Ectodermal cell (in vitro differentiated cells): ENCODE data around the gene CHST14. TPM values are rescaled to one million over a fixed set of nuclear protein-coding genes. Genes with fewer than 3 reads are reported as not detected.

Experiments used
- H3K27ac ChIP-seq: 2 replicates; pipeline ENCODE4 v1.7.0; 2013; ENCODE audit warnings: mild to moderate bottlenecking, low read depth, low read length; ENCODE audit not compliant: insufficient read depth, poor library complexity, severe bottlenecking
- H3K27me3 ChIP-seq: 2 replicates; pipeline ENCODE4 v1.7.0; 2013; ENCODE audit warnings: mild to moderate bottlenecking, low read length; ENCODE audit not compliant: insufficient read depth, control insufficient read depth, poor library complexity, severe bottlenecking
- H3K36me3 ChIP-seq: one replicate; pipeline ENCODE4 v1.7.0; 2013; ENCODE audit warnings: low read length; ENCODE audit not compliant: control insufficient read depth, insufficient read depth
- H3K4me1 ChIP-seq: one replicate; pipeline ENCODE4 v1.7.0; 2013; ENCODE audit warnings: low read length; ENCODE audit not compliant: control insufficient read depth, insufficient read depth
- H3K4me3 ChIP-seq: 2 replicates; pipeline ENCODE4 v1.7.0; 2013; ENCODE audit warnings: low read depth, low read length, control low read depth; ENCODE audit not compliant: insufficient read depth
- H3K9me3 ChIP-seq: 2 replicates; pipeline ENCODE4 v1.7.0; 2013; ENCODE audit warnings: mild to moderate bottlenecking, low read length, moderate library complexity; ENCODE audit not compliant: control insufficient read depth
- WGBS, 2 experiments: methylation state at CpG; one replicate each; pipeline ENCODE4 v1.1.7; 2013; ENCODE audit warnings: missing lambda C conversion rate in 2 of 2; 5-methylcytosine and 5-hydroxymethylcytosine counted together
- polyA plus RNA-seq, 4 experiments: library from polyadenylated mRNA; stranded (reverse); fragments of 50-300 nt; gene quantifications; one replicate each; pipeline ENCODE4 v1.2.3, GENCODE V29; 2013

CHST14 gene
- polyA plus RNA-seq (2013, experiment 1 of 4): 26.7 TPM
- 26.7 TPM for polyA plus RNA-seq (2013, experiment 2 of 4)
- 25.7 TPM for polyA plus RNA-seq (2013, experiment 3 of 4)
- 28.0 TPM for polyA plus RNA-seq (2013, experiment 4 of 4)

- H3K27ac ChIP-seq: peak within 1 kb of the TSS; percentile 61
- H3K4me1 ChIP-seq: peaks cover 7% of the 10 kb centered on the region
- H3K4me3 ChIP-seq: peak within 1 kb of the TSS; percentile 74
- H3K27me3 ChIP-seq: peaks cover 6% of the 10 kb centered on the region
- 2 to 3% methylated on average over 51 to 52 of the region's 52 CpGs for WGBS, 2 experiments
- peaks cover 7% of the 10 kb centered on the region for H3K36me3 ChIP-seq
- H3K9me3 ChIP-seq: no peaks in the 10 kb centered on the region
Observed at GRCh38 chr15:40470423-40471104, at the start of gene CHST14. CHST14 (plus strand) TSS chr15:40470984; CDS start chr15:40471214, 230 bp downstream.

- 18 to 19% methylated on average over 31 of the region's 31 CpGs for WGBS, 2 experiments
- H3K4me1 ChIP-seq: no peaks in the 10 kb centered on the region
- no peaks in the 10 kb centered on the region for H3K27me3 ChIP-seq
- no peaks in the 10 kb centered on the region for H3K9me3 ChIP-seq
- H3K36me3 ChIP-seq: peaks cover 6% of the 10 kb centered on the region
- no peak overlapping the region for H3K27ac ChIP-seq
- no peak overlapping the region for H3K4me3 ChIP-seq
Observed at GRCh38 chr15:40421246-40422157, 49.3 kb upstream of the CHST14 start.

- Histone ChIP-seq H3K27me3 (no peaks in the 10 kb centered on the region), H3K9me3 (no peaks in the 10 kb centered on the region), H3K4me1 (no peaks in the 10 kb centered on the region), H3K27ac (no peak overlapping the region), H3K36me3 (no peaks in the 10 kb centered on the region), H3K4me3 (no peak overlapping the region)
- WGBS, 2 experiments: 88 to 89% methylated on average over 6 of the region's 6 CpGs
Observed at GRCh38 chr15:40424483-40425115, 46.2 kb upstream of the CHST14 start.

GRCh38 chr15:40425681-40426080 is 45.1 kb upstream of the CHST14 start:
- Histone ChIP-seq H3K27me3 (no peaks in the 10 kb centered on the region), H3K4me3 (no peak overlapping the region), H3K4me1 (peaks cover 7% of the 10 kb centered on the region), H3K27ac (no peak overlapping the region), H3K36me3 (no peaks in the 10 kb centered on the region), H3K9me3 (no peaks in the 10 kb centered on the region)
- 91% methylated on average over 5 of the region's 5 CpGs for WGBS, 2 experiments

GRCh38 chr15:40427188-40427587 is 43.6 kb upstream of the CHST14 start:
- H3K9me3 ChIP-seq: no peaks in the 10 kb centered on the region
- 92 to 94% methylated on average over 9 of the region's 9 CpGs for WGBS, 2 experiments
- peaks cover 8% of the 10 kb centered on the region for H3K4me1 ChIP-seq
- H3K27ac ChIP-seq: no peak overlapping the region
- no peaks in the 10 kb centered on the region for H3K36me3 ChIP-seq
- H3K4me3 ChIP-seq: no peak overlapping the region
- no peaks in the 10 kb centered on the region for H3K27me3 ChIP-seq

GRCh38 chr15:40428185-40428584 is 42.6 kb upstream of the CHST14 start:
- Histone ChIP-seq H3K27ac (no peak overlapping the region), H3K4me3 (no peak overlapping the region), H3K27me3 (peaks cover 6% of the 10 kb centered on the region), H3K4me1 (peaks cover 8% of the 10 kb centered on the region), H3K36me3 (no peaks in the 10 kb centered on the region), H3K9me3 (no peaks in the 10 kb centered on the region)
- 90 to 91% methylated on average over 4 of the region's 4 CpGs for WGBS, 2 experiments

- Histone ChIP-seq H3K4me3 (no peak overlapping the region), H3K27ac (no peak overlapping the region), H3K36me3 (no peaks in the 10 kb centered on the region), H3K9me3 (no peaks in the 10 kb centered on the region), H3K4me1 (peaks cover 8% of the 10 kb centered on the region), H3K27me3 (peaks cover 16% of the 10 kb centered on the region)
- 85 to 88% methylated on average over 10 of the region's 10 CpGs for WGBS, 2 experiments
Observed at GRCh38 chr15:40429068-40429710, 41.6 kb upstream of the CHST14 start.

GRCh38 chr15:40430271-40430805 is 40.4 kb upstream of the CHST14 start:
- H3K4me1 ChIP-seq: peaks cover 8% of the 10 kb centered on the region
- no peak overlapping the region for H3K4me3 ChIP-seq
- WGBS, 2 experiments: 57 to 60% methylated on average over 10 of the region's 10 CpGs
- no peaks in the 10 kb centered on the region for H3K36me3 ChIP-seq
- H3K27me3 ChIP-seq: peaks cover 27% of the 10 kb centered on the region
- no peaks in the 10 kb centered on the region for H3K9me3 ChIP-seq
- no peak overlapping the region for H3K27ac ChIP-seq

- Histone ChIP-seq H3K36me3 (no peaks in the 10 kb centered on the region), H3K9me3 (no peaks in the 10 kb centered on the region), H3K4me1 (peaks cover 39% of the 10 kb centered on the region), H3K27me3 (peaks cover 76% of the 10 kb centered on the region), H3K27ac (no peak overlapping the region), H3K4me3 (peak overlapping the region; percentile 49)
- WGBS, 2 experiments: 47 to 50% methylated on average over 20 of the region's 20 CpGs
Observed at GRCh38 chr15:40435023-40435709, 35.6 kb upstream of the CHST14 start.
